HG03095 (cell line): ENCODE measurements around the gene COG5.

Experiments
- ATAC-seq: cut with Tn5 transposase; IDR thresholded peaks from one replicate; pipeline ENCODE4 v1.9.1; 2021; ENCODE audit warnings: moderate library complexity; ENCODE audit not compliant: unreplicated experiment

The COG5 gene

DNA sequence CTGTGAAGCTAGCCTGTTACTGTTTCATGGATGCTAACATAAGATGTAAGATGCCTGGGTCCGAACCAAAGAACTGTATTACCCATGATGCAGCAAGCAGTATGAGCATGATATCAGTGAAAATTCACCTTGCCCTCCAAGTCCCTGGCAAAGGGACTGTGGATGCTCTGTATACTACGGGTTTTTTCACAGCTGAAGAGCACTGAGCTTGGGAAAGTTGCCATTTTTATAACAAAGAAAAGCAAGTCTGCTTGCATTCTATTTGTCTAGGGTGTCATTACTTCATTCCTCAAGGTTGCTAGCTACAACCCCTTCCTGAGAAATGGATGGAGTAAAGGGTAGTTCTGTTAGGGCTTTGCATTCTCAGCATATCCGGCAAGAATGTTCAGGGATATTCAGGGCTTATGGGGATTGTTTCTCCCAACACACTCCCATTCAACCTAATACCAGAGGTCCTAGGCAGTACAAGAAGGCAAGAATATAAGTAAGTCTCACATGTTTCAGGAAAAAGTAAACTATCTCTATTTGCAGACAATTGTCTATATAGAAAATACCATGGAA lies 99.0 kb downstream of the COG5 start:
- no peak for ATAC-seq

DNA sequence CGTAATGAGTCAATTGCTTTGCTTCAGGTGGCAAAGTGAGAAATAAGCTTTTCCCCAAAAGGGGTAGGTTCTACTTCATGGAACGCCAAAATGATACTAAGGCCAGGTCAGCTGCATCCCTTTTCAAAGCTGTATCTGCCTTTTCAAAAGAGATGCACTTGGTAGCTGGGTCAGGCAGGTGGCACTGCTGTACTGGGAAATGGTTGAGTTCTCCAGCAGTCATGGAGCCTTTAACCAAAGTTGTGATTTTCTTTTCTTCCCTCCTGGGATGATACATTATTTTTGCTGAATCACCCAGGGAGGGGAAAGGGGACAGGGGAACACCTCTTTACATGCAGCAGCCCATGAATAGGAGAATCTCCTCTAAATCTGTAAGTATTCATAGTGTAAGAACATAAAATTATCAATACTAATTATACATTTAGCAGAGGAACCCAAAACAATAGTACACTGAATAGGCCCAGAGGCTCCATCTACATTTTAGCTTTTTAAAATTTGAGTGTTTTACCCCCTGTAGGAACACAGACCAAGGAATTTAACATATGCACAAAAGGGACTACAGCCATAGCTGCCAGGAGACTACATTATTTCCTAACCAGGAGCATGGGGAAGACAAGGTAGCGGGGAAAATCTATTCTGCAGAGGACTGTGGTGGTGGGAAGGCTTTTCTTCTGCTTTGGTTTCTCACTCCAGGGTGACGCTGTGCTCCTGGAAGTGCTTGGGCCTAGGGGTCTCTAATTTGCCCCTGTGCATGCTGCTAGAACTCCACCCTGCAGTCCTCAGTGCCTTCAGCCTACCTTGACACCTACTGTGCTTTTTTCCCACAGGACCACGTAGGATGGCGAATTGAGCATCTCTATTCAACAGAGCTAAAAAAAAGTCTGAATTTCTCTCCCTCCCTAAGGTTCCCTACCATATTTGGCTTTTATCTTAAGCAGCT lies 100.3 kb downstream of the COG5 start:
- ATAC-seq = no peak

DNA sequence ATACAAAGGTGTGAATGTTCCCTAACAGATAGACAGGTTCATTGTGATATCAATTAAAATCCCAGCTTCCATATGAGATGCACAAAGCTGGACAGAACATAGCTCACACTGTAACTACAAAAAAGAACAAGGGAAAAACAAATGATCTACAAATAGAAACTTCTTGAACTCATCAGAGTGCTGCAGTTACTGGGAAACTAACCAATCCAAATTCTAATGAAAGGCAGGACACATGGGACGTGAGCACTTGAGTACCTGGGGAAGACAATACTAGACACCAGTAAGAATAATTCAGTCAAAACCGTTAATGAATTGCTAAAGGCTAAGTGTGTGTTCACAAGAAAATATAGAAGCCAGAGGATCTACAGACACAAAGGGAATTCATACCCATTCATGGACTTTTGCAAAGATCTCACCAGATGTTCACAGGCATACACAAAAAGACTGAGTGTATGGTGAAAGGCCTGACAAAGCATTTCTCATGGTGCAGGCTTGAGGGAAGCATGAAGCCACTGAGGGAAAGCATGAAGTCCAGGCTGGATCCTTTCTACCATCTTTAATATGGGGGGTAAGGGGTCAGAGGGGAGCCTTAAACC lies 101.7 kb downstream of the COG5 start:
- ATAC-seq = no peak

DNA sequence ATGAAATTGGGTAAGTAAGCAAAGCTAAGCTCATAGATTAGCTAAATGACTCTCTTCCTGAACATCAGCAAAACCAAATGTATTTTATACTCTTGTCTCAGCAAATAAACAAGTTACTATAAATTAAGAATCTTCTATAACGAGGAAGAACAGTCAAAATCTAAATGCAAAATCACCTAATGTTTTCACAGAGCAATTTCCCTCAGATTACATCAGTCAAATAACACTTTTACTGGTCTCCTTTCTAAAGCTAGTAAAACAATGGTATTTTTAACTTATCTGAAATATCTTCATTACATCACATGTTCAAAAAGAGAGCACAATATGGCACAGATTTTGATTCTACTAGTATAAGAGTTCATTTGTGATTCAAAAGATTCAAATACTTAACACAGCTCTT lies 110.3 kb downstream of the COG5 start:
- ATAC-seq = no peak

DNA sequence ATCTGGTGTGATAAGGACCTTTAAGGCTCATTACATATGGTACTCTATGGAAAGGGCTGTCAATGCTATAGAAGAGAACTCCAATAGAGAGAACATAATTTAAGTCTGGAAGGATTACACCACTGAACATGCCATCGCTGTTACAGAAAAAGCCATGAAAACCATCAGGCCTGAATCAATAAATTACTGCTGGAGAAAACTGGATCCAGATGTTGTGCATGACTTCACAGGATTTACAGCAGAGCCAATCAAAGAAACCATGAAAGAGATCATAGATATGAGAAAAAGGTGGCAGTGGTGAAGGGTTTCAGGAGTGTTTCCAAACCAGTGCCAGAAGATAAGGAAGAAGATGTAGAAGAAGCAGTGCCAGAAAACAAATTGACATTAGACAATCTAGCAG lies 112.8 kb downstream of the COG5 start:
- ATAC-seq = no peak

DNA sequence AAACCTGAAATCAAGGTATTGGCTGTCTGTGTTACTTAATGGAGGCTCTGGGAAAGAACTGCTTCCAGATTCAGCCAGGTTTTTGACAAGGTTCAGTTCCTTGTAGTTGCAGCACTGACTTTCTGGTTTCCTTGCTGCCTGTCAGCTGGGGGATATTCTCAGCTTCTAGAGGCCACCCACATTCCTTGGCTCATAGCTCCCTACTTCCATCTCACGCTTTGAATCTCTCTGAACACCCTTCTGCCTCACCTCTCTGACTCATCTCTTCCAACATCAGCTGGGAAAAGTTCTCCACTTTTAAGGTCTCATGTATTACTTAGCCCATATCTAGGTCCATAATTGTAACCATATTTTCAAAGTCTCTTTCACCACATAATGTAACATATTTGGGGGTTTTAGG lies 116.7 kb downstream of the COG5 start:
- ATAC-seq = no peak

DNA sequence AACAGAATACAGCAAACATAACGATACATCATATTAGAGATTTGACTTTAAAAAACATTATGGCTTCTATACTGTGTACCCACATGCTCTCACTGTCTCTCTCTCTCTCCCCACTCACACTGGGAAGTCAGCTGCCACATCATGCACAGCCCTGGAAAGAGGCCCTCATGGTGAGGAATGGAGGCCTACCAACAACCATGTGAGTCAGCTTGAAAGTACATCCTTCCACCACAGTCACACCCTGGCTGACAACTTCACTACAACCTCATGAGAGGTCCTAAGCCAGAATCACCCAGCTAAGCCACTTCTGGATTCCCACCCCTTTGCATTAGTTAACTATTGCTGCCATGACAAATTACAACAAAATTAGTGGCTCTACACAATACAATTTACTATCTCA lies 117.2 kb downstream of the COG5 start:
- ATAC-seq = no peak

DNA sequence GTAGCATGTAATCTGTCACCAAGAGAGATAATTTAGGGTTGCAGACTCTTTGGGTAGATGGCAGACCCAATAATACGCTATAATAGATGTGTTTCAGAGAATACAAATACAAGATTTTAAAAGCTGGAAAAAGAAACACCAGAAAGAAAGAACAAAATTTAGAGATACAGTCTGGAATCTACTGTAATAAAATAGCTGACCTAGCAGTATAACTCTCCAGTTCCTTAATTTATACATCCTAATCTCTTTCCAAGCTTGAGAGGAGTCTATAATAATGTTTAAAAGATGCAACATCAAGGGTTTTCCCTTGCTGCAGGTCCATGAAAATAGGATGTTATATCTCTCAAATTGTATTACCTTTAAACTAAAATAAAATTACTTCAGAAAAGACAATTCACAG lies 121.0 kb downstream of the COG5 start:
- no peak for ATAC-seq

DNA sequence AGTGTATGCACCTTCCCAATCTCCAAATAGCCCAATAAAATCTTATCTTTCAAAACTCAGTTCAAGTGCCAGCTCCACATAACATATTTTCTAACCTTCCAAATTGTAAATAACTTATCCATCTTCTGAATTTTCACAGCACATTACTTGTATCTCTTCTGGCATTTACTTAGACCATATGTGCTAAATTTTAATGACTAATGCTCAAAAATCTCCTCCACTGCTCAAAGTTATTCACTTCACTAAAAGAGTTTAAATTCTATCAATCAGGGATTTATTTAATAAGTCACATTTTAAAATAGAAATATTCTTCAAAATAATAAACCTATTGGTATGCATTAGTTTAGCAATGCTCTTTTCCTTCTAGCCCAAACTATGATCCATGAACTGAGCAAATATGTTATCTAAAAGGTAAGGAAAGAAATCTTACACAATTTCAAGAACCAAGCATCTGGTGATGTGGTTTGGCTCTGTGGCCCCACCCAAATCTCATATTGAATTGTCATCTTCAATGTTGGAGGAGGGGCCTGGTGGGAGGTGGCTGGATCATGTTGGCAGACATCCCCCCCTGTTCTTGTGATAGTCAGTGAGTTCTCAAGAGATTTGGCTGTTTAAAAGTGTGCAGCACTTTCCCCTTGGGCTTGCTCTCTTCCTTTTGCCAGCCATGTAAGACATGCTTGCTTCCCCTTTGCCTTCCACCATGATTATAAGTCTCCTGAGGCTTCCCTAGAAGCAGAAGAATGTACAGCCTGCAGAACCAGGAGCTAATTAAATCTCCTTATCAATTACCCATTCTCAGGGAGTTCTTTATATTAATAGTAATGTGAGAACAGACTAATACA lies 121.9 kb downstream of the COG5 start:
- ATAC-seq = no peak

DNA sequence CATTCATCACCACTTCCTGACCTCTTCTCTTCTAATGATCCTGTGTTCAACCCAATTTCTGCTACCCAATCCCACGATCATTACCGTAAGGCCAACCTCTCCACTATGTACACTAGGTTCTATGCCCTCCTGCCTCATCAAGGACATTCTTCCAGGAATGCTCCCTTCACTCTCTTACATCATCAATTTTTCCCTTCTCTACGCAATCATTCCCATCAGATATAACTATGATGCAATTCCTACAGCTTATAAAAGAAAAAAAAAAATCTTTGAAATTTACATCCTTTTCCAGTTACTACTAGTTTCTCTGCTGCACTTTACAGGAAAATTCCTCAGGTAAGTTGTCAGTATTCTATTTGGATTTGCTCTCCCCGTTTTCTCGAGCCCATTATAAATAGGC lies 124.7 kb downstream of the COG5 start:
- ATAC-seq = no peak

DNA sequence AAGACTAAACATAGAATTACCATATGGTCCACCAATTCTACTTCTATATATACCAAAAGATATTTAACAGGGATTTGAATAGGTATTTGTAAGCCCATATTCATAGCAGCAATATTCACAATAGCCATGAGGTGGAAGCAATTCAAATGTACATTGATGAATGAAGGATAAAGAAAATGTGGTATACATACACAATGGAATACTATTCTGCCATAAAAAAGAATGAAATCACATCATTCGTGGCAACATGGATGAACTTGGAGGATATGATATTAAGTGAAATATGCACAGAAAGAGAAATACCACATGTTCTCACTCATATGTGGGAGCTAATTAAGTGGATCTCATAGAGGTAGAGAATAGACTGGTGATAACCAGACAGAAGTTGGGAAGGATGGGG lies 128.0 kb downstream of the COG5 start:
- ATAC-seq = no peak

DNA sequence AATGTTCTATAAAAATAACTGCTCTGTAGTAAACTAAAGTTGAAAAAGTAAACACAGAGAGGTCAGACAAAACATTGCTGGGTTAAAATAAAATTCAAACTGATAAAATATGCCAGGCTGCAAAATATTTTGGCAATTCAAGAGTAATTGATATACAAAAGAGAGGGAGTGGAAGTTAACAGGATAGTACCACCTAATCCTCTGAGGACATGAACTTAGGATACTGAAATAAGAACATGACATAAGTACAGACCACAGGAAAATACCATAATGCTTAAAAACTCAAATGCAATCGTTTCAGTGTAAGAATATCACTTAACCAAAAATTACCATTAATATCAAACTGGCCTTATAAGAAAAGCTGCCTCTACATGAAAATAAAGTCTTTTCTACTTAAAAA lies 131.5 kb downstream of the COG5 start:
- no peak for ATAC-seq

DNA sequence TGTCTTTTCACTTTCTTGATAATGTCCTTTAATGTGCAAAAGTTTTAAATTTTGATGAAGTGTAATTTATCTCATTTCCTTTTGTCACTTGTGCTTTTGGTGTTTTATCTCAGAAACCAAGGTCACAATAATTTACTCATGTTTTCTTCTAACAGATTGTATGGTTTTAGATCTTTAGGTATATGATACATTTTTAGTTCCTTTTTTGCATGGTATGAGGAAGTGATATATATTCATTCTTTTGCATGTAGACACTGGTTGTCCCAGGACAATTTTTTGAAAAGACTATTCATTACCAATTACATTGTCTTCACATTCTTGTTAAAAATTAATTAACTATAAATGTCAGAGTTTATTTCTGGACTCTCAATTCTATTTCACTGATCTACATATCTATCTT lies 133.7 kb downstream of the COG5 start:
- no peak for ATAC-seq

DNA sequence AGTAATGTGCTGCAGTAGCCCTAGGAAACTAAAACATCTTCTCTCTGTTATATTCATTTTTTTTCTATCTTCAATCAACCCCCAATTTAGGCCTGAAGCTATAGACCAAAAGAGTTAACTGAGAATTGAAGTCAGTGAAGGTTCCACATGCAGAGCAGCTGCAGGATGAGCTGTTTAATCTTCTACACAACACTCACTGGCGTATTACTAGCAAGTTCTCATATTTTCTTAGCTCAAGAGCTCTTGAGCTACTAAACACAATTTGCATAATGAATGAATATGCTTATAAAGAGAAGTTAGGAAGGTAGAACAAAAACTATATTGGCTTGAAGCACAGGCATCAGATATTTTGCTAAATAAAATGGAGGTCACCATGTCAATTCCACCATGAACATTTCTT lies 135.1 kb downstream of the COG5 start:
- no peak for ATAC-seq

DNA sequence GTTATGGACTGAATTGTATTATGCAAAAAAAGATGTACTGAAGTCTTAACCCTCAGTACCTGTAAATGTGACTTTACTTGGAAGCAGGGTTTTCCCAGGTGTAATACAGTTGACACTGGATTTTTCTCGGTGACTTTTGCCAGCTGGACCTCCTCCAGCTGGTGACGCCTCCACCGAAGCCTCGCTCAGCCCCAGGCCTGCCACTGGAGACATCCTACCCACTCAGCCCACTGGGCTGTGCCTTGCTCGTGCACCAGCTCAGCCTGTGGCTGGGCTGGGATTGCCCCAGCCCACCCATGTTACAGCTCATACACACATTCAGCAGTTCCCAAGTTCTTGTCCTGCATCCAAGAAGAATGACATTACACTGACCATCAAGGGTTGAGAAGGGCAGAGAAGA lies 136.3 kb downstream of the COG5 start:
- ATAC-seq = no peak

DNA sequence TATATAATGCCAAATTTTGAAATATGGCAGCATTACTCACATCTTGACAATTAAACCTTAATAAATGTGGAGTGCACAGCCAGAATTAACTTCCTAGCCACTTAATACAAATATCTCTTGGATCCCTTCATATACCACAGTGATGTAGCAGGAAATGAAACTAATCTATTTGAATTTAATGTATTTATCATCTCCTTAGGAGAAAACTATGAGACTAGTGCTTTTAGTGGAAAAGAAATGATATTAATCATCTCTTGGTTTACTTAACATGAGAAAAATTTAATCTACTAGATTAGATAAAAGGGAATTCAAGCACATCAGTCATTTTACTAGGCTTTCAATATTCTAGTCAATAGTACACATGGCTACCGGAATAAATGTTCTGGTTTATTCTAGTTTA lies 149.5 kb downstream of the COG5 start:
- ATAC-seq = no peak

DNA sequence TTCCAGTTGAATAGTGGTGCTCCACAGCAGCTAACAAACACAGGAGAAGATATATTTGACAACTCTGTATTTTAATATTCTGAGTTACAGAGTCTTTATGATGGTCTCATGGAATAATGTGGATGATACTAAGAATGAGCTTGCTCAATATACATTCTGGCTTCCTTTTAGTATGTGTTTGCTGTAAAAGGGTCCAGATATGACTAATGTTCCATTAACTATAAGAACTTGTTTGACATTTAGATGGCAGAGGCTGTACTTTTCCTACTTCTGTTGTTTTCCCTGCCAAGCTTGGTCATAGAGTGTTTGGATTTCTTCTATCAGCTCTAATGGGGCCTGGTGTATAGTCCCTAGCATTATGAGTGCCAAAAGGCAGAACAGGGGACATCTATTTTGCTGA lies 155.4 kb downstream of the COG5 start:
- ATAC-seq = no peak

DNA sequence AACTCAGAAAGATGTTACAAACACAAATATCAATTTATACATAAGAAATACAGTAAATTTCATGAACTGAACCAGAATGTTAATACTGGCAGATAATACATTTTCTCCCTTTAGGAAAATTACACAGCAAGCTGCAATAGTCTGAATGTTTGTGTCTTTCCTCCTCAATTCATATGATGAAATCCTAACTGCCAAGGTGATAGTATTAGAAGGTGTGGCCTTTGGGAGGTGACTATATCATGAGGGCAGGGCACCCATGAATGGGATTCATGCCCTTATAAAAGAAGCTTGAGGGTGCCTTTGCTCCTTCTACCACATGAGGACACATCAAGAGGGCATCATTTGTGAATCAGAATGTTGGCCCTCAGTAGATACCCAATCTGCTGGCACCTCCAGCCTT lies 158.2 kb downstream of the COG5 start:
- ATAC-seq = no peak

DNA sequence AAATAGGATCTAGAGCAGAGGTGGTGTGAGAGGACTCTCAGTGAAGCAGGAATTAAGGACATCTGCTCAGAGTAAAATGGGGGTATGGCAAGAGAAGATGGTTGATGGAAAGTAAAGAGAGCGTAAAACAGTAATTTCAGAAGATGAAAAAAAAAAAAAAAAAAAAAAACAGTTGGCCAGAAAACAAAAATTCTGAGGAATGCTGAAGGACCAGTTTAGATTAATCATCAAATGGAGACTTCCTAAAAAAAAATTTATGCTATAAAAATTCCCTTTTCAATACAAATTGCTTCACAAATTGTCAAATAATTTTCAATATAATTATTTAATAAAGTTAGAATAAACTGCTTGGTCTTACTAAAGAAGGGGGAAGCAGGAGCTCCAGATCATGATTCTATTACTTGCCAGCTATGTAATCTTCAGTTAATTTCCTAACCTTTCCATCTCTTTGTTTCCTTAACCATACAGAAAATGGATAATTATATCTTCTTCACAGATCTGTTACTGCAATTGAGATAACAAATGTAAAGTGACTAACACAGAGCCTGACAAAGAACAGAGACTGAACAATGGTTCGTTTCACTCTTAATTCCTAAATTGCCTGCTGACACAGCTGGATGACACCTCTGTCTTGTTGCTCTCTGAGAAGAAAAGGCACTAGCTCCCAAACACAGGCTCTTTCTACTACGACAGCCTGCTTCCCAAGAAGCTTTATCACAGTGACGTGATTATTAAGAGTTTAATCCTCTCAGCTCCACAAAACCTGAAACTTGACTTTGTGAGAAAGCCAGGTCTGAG lies 158.8 kb downstream of the COG5 start:
- no peak for ATAC-seq

DNA sequence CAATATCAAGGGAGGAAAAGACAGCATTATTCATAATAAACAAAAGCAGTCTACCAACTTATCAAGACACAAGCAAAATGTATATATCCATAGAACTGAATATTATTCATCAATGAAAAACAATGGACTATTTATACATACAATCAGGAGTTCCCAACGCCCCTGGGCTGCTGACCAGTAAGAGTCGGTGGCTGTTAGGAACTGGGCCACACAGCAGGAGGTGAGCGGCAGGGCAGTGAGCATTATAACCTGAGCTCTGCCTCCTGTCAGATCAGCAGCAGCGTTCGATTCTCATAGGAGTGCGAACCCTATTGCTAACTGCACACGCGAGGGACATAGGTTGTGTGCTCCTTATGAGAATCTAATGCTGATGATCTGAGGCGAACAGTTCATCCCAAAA lies 165.6 kb downstream of the COG5 start:
- no peak for ATAC-seq

DNA sequence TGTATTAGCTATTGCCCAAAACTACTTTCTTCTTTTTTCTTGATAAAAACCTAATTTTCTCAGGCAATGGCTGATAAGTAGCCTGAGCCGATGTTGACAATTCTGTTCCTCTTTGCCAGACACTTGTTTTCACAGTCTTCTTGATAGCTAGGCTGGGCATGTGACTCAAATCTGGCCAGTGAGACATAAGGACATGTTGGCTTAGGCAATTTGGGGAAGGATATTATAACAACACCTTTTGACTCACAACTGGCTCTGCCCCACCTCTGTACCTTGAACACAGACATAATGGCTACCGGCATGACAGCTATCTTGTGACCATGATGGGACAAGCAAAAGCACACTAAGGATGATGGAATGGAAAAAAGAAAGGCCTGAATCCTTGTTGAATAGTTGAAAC lies 166.7 kb downstream of the COG5 start:
- no peak for ATAC-seq
